ENCODE results near the gene C2CD4D. TPM values are rescaled to one million over a fixed set of nuclear protein-coding genes. Genes with fewer than 3 reads are reported as not detected.

Gene C2CD4D
- total and polyA plus RNA-seq, 7 experiments from 2014 or later, result 0.18 to 0.87 (median 0.34) TPM; not detected in 4

DNA sequence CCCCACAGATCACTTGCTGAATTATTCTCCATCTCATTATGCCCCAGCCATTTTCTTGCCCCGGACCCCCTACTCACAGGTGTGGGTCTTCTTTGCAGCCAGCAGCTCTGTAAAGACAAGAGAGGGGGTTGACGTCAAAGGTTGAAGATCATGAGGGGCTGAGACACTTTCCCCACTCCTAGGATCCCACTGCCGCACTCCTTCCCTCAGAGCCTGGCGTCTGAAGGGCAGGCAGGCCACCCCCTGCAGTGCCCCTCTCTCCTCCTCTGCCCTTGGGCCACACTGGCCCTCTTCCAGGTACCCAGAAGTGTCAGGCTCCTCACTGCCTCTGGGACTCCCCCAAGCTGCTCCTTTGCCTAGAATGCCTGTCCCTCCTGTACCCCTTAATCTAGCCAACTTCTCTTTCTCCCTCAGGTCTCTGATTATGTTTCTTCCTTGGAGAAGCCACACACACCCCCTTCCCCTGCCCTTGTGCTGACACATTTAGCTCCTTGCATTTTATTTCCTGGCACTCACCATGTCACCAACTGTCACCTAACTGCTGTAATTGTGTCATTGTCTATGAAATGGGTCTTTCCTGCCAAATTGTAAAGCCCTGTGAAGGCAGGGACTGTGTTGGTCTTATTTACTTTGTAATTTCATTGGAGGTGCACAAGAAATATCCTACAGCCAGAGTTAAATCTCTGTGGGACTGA, 10.1 kb downstream of the C2CD4D start:
- H3K9me3 ChIP-seq (ENCODE audit: control insufficient read depth in 2 of 3, low read length in 3 of 3), result no peaks in the 10 kb centered on the region
- Mint-ChIP-seq H3K4me1 (peaks cover 41 to 82% (median 58%) of the 10 kb centered on the region in 7 donors), H3K9me3 (no peaks in the 10 kb centered on the region), H3K4me3 (peak overlapping the region; percentile 39 to 80 (median 72)), H3K36me3 (no peaks in the 10 kb centered on the region), H3K27me3 (no peaks in the 10 kb centered on the region), H3K27ac (peak overlapping the region; percentile 3 to 91 (median 80))
- intact Hi-C loops (cut with micrococcal nuclease), result loop anchor here in 1 of 2 donors (2.0 kb wide), 1 partner anchor 39 kb away; the partner anchor contains the start of gene TDRKH
- ATAC-seq (no peak), DNase-seq (no peak)
- H3K4me1 ChIP-seq (ENCODE audit: control insufficient read depth in 2 of 2, insufficient read depth in 2 of 2, low read length in 2 of 2), result peaks cover 52 to 64% of the 10 kb centered on the region in 2 donors
- peak overlapping the region; percentile 16 for H3K27ac ChIP-seq (ENCODE audit: low read depth, low read length)
- H3K4me3 ChIP-seq (ENCODE audit: low read length), result no peak overlapping the region
- POLR2A ChIA-PET, result interaction anchor here (0.6 kb wide), 1 partner anchor 83 kb away, joined by 3 read pairs; no protein-coding TSS in a partner anchor
- CTCF ChIA-PET, result no interaction called here
- no peaks in the 10 kb centered on the region for H3K36me3 ChIP-seq (ENCODE audit: control insufficient read depth in 2 of 3, insufficient read depth in 3 of 3, low read length in 3 of 3)
- H3K27me3 ChIP-seq (ENCODE audit: control insufficient read depth in 2 of 2, insufficient read depth in 2 of 2, low read length in 2 of 2), result no peaks in the 10 kb centered on the region

DNA sequence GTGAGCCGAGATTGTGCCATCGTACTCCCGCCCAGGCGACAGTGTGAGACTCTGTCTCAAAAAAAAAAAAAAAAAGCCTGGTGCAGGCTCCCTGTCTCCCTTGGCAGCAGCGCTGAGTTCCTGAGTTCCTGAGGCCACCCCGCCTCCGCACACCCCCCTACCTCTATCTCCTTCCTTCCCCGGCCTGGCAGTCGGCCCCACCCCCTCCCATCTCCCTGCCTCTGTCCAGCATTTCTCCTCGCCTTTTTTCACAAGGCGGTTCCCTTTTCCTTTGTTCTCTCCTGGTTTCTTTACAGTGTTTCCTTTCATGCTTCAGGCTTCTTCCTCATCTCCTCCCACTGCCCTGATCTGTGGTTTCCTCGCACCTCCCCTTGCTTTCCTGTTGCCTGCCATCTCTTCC, 10.7 kb downstream of the C2CD4D start:
- Histone ChIP-seq H3K9me3 (ENCODE audit: control insufficient read depth in 2 of 3, low read length in 3 of 3) (no peaks in the 10 kb centered on the region), H3K27me3 (ENCODE audit: control insufficient read depth in 2 of 2, insufficient read depth in 2 of 2, low read length in 2 of 2) (no peaks in the 10 kb centered on the region), H3K36me3 (ENCODE audit: control insufficient read depth in 2 of 3, insufficient read depth in 3 of 3, low read length in 3 of 3) (no peaks in the 10 kb centered on the region), H3K4me3 (ENCODE audit: low read length) (no peak overlapping the region), H3K27ac (ENCODE audit: low read depth, low read length) (peak overlapping the region; percentile 16), H3K4me1 (ENCODE audit: control insufficient read depth in 2 of 2, insufficient read depth in 2 of 2, low read length in 2 of 2) (peaks cover 47 to 58% of the 10 kb centered on the region in 2 donors)
- Mint-ChIP-seq H3K27ac (peak overlapping the region; percentile 3 to 91 (median 80)), H3K9me3 (no peaks in the 10 kb centered on the region), H3K4me3 (peak overlapping the region; percentile 39 to 80 (median 72)), H3K4me1 (peaks cover 40 to 79% (median 57%) of the 10 kb centered on the region in 7 donors), H3K27me3 (no peaks in the 10 kb centered on the region), H3K36me3 (no peaks in the 10 kb centered on the region)
- no peak for DNase-seq
- CTCF ChIA-PET, result interaction anchor here (0.8 to 1.6 kb wide), 2 partner anchors 8 to 48 kb away, joined by 3 to 6 read pairs; no protein-coding TSS in a partner anchor
- intact Hi-C loops (cut with micrococcal nuclease), result loop anchor here in 1 of 2 donors (2.0 kb wide), 1 partner anchor 38 kb away; the partner anchor contains the start of gene TDRKH
- POLR2A ChIA-PET, result interaction anchor here (0.6 kb wide), 1 partner anchor 83 kb away, joined by 3 read pairs; no protein-coding TSS in a partner anchor
- ATAC-seq, result no peak

DNA sequence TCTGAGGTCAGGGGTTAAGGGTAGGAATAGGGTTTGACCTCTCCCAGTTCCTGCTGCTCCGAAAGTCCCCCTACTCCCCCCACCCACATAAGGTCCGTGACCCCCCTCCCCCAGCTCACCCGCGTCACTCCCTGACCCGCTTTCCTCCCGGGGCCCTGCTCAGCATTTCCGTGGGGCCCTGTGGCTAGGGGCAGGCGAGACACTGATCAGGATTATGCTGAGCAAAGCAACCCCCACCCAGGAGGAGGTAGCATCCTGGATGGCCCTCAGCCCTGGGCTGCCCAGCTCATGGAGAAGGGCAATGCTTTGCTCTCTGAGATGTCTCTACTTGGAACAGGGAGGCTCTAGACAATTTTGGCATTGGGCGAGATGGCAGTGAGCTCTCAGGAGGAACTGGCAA, 11.8 kb downstream of the C2CD4D start:
- Mint-ChIP-seq H3K27me3 (no peaks in the 10 kb centered on the region), H3K4me1 (peaks cover 32 to 69% (median 49%) of the 10 kb centered on the region in 7 donors), H3K9me3 (no peaks in the 10 kb centered on the region), H3K4me3 (peak overlapping the region; percentile 39 to 80 (median 62)), H3K36me3 (no peaks in the 10 kb centered on the region), H3K27ac (peak overlapping the region in 8 of 9 donors; percentile 53 to 91 (median 80))
- Histone ChIP-seq H3K4me1 (ENCODE audit: control insufficient read depth in 2 of 2, insufficient read depth in 2 of 2, low read length in 2 of 2) (peaks cover 40 to 51% of the 10 kb centered on the region in 2 donors), H3K4me3 (ENCODE audit: low read length) (peak overlapping the region; percentile 0), H3K27me3 (ENCODE audit: control insufficient read depth in 2 of 2, insufficient read depth in 2 of 2, low read length in 2 of 2) (no peaks in the 10 kb centered on the region), H3K27ac (ENCODE audit: low read depth, low read length) (no peak overlapping the region), H3K36me3 (ENCODE audit: control insufficient read depth in 2 of 3, insufficient read depth in 3 of 3, low read length in 3 of 3) (no peaks in the 10 kb centered on the region), H3K9me3 (ENCODE audit: control insufficient read depth in 2 of 3, low read length in 3 of 3) (no peaks in the 10 kb centered on the region)
- ATAC-seq, result no peak
- POLR2A ChIA-PET, result no interaction called here
- CTCF ChIA-PET, result interaction anchor here (0.8 to 1.6 kb wide), 3 partner anchors 9 to 49 kb away, joined by 3 to 6 read pairs (median 3); no protein-coding TSS in a partner anchor
- DNase-seq, result no peak
- intact Hi-C loops (cut with micrococcal nuclease), result loop anchor here in 1 of 2 donors (2.0 kb wide), 1 partner anchor 37 kb away; the partner anchor contains the start of gene TDRKH

DNA sequence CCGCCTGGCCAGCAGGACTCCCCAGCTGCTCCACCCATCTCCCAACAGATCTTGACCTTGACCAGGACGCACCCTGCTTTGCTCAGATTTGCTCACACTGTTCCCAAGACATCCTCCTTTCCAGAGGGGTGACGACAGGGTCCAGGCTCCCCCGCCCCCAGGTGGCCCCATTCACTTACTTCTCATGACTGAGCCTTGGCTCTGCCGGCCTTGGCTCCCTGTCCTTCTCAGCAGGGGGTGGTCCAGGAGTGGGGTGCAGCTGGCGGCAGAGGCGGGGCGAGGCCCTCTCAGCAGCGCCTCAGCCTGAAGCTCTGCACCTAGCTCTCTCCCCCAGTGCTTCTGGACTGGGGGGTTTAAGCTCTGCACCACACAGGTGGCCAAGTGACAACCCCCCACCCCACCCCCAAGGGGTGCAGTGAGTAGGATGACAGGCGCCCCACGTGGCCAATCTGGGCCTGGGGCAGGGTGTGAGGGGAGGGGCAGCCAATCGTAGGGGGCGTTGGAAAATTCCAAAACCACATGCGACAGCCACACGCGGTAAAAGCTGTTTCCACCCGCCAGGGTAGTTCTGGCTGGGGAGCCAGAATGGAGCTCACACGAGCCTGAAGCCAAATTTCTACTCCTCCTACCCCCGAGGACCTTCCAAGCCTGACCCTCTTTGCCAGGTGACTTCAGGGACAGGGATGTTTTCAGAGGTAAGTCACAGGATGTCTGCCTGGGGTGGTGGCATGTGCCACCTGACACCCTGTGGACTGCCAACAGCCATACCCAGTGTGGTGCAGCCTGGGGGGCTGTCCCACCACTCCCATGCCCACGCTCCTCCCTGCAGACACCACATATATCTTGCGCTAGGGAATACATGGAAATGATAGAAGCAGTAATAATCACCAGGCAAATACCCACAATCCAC, 13.6 kb downstream of the C2CD4D start:
- H3K27me3 ChIP-seq (ENCODE audit: control insufficient read depth in 2 of 2, insufficient read depth in 2 of 2, low read length in 2 of 2), result no peaks in the 10 kb centered on the region
- no peak overlapping the region for H3K4me3 ChIP-seq (ENCODE audit: low read length)
- no peaks in the 10 kb centered on the region for H3K9me3 Mint-ChIP-seq
- H3K36me3 Mint-ChIP-seq, result no peaks in the 10 kb centered on the region
- intact Hi-C loops (cut with micrococcal nuclease), result no loop called here
- peak overlapping the region in 4 of 9 donors; percentile 24 to 50 (median 38) for H3K27ac Mint-ChIP-seq
- no peaks in the 10 kb centered on the region for H3K27me3 Mint-ChIP-seq
- DNase-seq (no peak), ATAC-seq (no peak)
- H3K4me1 Mint-ChIP-seq, result peaks cover 29 to 70% (median 56%) of the 10 kb centered on the region in 7 donors
- ChIA-PET CTCF (interaction anchor here (0.6 kb wide), 1 partner anchor 383 kb away, joined by 3 read pairs; no protein-coding TSS in a partner anchor), POLR2A (no interaction called here)
- H3K36me3 ChIP-seq (ENCODE audit: control insufficient read depth in 2 of 3, insufficient read depth in 3 of 3, low read length in 3 of 3), result no peaks in the 10 kb centered on the region
- H3K4me1 ChIP-seq (ENCODE audit: control insufficient read depth in 2 of 2, insufficient read depth in 2 of 2, low read length in 2 of 2), result peaks cover 41 to 50% of the 10 kb centered on the region in 2 donors
- no peaks in the 10 kb centered on the region for H3K9me3 ChIP-seq (ENCODE audit: control insufficient read depth in 2 of 3, low read length in 3 of 3)
- peak overlapping the region in 4 of 10 donors; percentile 25 to 50 (median 44) for H3K4me3 Mint-ChIP-seq
- H3K27ac ChIP-seq (ENCODE audit: low read depth, low read length), result no peak overlapping the region

DNA sequence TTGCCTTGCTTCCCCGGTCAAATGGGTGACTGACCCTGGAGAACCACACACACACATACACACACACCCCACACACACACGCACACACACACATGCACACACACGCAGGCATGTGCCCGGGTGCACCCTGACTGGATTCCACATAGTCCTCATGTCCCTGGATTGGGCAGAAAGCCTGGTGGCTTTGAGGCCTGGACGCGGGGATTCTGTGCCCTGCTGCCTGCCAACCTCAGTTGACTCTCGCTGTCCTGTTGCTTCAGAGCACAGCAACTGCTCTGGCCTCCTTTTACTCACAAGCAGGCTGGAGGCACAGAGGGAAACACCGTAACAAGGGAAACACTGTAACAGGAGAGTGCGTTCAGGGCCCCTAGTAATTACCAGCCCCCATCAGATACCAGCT, 14.4 kb downstream of the C2CD4D start:
- no peaks in the 10 kb centered on the region for H3K36me3 Mint-ChIP-seq
- DNase-seq (no peak), ATAC-seq (no peak)
- H3K36me3 ChIP-seq (ENCODE audit: control insufficient read depth in 2 of 3, insufficient read depth in 3 of 3, low read length in 3 of 3), result no peaks in the 10 kb centered on the region
- H3K27me3 Mint-ChIP-seq, result no peaks in the 10 kb centered on the region
- no peak overlapping the region for H3K4me3 ChIP-seq (ENCODE audit: low read length)
- H3K4me1 Mint-ChIP-seq, result peaks cover 21 to 69% (median 56%) of the 10 kb centered on the region in 7 donors
- no peaks in the 10 kb centered on the region for H3K9me3 ChIP-seq (ENCODE audit: control insufficient read depth in 2 of 3, low read length in 3 of 3)
- no peak overlapping the region for H3K27ac ChIP-seq (ENCODE audit: low read depth, low read length)
- CTCF ChIA-PET, result no interaction called here
- POLR2A ChIA-PET, result no interaction called here
- intact Hi-C loops (cut with micrococcal nuclease), result no loop called here
- H3K27me3 ChIP-seq (ENCODE audit: control insufficient read depth in 2 of 2, insufficient read depth in 2 of 2, low read length in 2 of 2), result no peaks in the 10 kb centered on the region
- peaks cover 46 to 49% of the 10 kb centered on the region in 2 donors for H3K4me1 ChIP-seq (ENCODE audit: control insufficient read depth in 2 of 2, insufficient read depth in 2 of 2, low read length in 2 of 2)
- no peaks in the 10 kb centered on the region for H3K9me3 Mint-ChIP-seq
- no peak overlapping the region for H3K4me3 Mint-ChIP-seq
- peak overlapping the region in 4 of 9 donors; percentile 16 to 76 (median 38) for H3K27ac Mint-ChIP-seq

DNA sequence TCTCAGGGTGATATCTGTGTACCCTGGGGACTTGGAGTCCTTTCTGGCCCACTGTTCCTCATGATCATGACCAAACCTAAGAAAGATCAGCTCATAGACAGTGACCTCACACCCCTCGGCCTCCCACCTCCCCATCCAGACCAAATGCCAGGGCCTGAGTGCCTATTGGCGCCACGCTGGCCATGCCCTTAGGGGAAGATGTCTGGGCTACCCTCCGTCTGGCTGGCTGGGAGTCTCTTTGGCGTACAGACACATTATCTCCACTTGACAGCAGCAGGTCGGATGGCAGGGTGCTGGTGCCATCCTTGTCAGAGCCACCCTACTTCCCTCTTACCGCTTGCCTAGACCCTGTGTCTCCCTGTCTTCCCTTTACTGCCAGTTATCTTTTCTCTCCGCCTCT, 16.4 kb downstream of the C2CD4D start:
- H3K27me3 ChIP-seq (ENCODE audit: control insufficient read depth in 2 of 2, insufficient read depth in 2 of 2, low read length in 2 of 2), result no peaks in the 10 kb centered on the region
- Mint-ChIP-seq H3K36me3 (no peaks in the 10 kb centered on the region), H3K9me3 (no peaks in the 10 kb centered on the region), H3K27ac (peak overlapping the region in 3 of 9 donors; percentile 26 to 89 (median 48)), H3K4me3 (peak overlapping the region in 1 of 10 donors; percentile 41), H3K4me1 (peaks cover 8 to 55% (median 39%) of the 10 kb centered on the region in 7 donors), H3K27me3 (no peaks in the 10 kb centered on the region)
- H3K36me3 ChIP-seq (ENCODE audit: control insufficient read depth in 2 of 3, insufficient read depth in 3 of 3, low read length in 3 of 3), result no peaks in the 10 kb centered on the region
- H3K4me1 ChIP-seq (ENCODE audit: control insufficient read depth in 2 of 2, insufficient read depth in 2 of 2, low read length in 2 of 2), result peaks cover 30 to 32% of the 10 kb centered on the region in 2 donors
- H3K27ac ChIP-seq (ENCODE audit: low read depth, low read length), result no peak overlapping the region
- H3K9me3 ChIP-seq (ENCODE audit: control insufficient read depth in 2 of 3, low read length in 3 of 3), result no peaks in the 10 kb centered on the region
- ChIA-PET POLR2A (interaction anchor here (1.0 kb wide), 1 partner anchor 11 kb away, joined by 3 read pairs; no protein-coding TSS in a partner anchor), CTCF (no interaction called here)
- intact Hi-C loops (cut with micrococcal nuclease), result no loop called here
- no peak for ATAC-seq
- no peak for DNase-seq
- H3K4me3 ChIP-seq (ENCODE audit: low read length), result no peak overlapping the region
